HUES64 (cell line): Measurements from ENCODE around the gene STAP1.

Experiments used
- H3K27ac ChIP-seq: 2 replicates; pipeline ENCODE4 v1.7.0; 2013; ENCODE audit warnings: low read depth, low read length, inconsistent platforms
- H3K27me3 ChIP-seq: 2 replicates; pipeline ENCODE4 v1.6.1; 2013; ENCODE audit warnings: mild to moderate bottlenecking, low read length; ENCODE audit not compliant: insufficient read depth
- H3K36me3 ChIP-seq: 2 replicates; pipeline ENCODE4 v1.6.1; 2013; ENCODE audit warnings: mild to moderate bottlenecking, low read length; ENCODE audit not compliant: insufficient read depth
- H3K4me1 ChIP-seq: 2 replicates; pipeline ENCODE4 v1.6.1; 2013; ENCODE audit warnings: mild to moderate bottlenecking, low read length, moderate library complexity; ENCODE audit not compliant: insufficient read depth
- H3K4me3 ChIP-seq: 2 replicates; pipeline ENCODE4 v1.5.1; 2013; ENCODE audit warnings: mild to moderate bottlenecking, low read length, moderate library complexity
- H3K9ac ChIP-seq: 2 replicates; pipeline ENCODE4 v1.6.1; 2013; ENCODE audit warnings: mild to moderate bottlenecking, low read depth, low read length
- H3K9me3 ChIP-seq: 2 replicates; pipeline ENCODE4 v1.6.1; 2013; ENCODE audit warnings: low read depth, low read length; ENCODE audit not compliant: insufficient read depth
- WGBS: fragments of 150-250, 120-280 bp; methylation state at CpG from one replicate; pipeline ENCODE4 v1.1.7; 2013; ENCODE audit warnings: missing lambda C conversion rate; 5-methylcytosine and 5-hydroxymethylcytosine counted together

STAP1 gene

DNA sequence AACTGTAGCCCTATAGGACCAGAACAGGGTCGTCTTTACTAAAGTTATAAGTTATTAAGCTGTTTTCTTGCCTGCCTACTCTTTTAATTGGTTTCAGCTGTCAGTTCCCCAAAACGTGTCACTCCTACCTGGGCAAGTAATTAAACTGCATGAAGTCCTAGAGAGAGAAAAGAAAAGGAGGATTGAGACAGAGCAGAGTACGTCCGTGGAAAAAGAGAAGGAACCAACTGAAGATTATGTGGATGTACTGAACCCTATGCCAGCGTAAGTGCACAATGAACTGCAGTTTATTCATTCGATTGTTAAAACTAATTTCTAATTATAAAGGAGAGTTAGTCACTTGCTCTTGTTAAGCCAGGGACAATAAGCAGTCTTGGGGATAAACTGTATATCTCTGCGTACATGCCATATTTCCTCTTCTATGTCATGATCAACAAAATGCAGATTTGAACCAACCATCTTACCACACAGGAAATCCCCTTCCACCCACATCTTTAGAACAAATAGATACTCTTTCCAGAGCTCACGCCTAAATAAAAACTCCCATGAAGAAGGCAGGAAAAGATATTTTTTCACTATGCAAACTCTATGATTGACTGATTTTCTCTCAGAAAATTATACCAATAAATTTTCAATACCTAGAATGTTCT lies 22.8 kb downstream of the STAP1 start:
- Histone ChIP-seq H3K9ac (no peak overlapping the region), H3K9me3 (no peaks in the 10 kb centered on the region), H3K27ac (no peak overlapping the region), H3K4me3 (no peak overlapping the region), H3K4me1 (no peaks in the 10 kb centered on the region), H3K36me3 (no peaks in the 10 kb centered on the region), H3K27me3 (no peaks in the 10 kb centered on the region)
- WGBS, result 89% methylated on average over 8 of the region's 8 CpGs

DNA sequence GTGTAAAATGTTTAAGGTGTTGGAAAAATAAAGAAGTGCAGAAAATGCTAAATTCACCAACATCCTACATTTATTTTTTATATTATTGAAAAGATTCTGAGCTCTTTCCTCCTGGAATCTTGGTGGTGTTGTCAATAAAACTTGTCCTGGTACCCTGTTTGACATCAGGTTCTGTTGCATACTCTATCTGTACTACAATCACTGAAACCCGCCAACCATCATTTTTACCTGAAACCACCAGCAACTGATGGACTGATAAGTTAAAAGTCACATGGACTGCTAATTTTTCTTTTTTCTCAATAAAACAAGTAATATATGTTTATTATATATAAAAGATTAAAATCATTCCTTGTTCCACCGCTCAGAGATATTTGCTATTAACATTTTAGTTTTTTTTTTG lies 23.4 kb downstream of the STAP1 start:
- Histone ChIP-seq H3K4me1 (no peaks in the 10 kb centered on the region), H3K27me3 (no peaks in the 10 kb centered on the region), H3K9ac (no peak overlapping the region), H3K4me3 (no peak overlapping the region), H3K9me3 (no peaks in the 10 kb centered on the region), H3K27ac (no peak overlapping the region), H3K36me3 (no peaks in the 10 kb centered on the region)
- 100% methylated on average over 1 of the region's 2 CpGs for WGBS

DNA sequence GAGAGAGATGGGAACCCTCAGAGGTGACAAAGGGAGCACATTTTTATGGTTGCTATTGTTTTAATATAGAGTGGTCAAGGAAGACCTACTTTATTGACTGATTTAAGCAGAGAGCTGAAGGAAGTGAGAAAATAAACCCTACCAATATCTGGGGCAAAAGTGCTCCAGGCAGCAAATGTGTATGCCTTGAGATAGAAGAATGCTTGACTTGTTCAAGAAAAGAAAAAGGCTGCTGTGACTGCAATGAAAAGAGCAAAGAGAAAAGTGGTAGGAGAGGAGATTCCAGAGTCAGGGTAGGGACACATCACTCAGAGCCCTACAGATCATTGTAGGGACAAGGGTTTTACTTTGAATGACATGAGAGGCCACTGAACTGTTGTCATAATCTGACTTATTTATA lies 26.0 kb downstream of the STAP1 start:
- Histone ChIP-seq H3K9me3 (no peaks in the 10 kb centered on the region), H3K36me3 (no peaks in the 10 kb centered on the region), H3K27me3 (no peaks in the 10 kb centered on the region), H3K4me1 (no peaks in the 10 kb centered on the region), H3K27ac (no peak overlapping the region), H3K4me3 (no peak overlapping the region), H3K9ac (no peak overlapping the region)

DNA sequence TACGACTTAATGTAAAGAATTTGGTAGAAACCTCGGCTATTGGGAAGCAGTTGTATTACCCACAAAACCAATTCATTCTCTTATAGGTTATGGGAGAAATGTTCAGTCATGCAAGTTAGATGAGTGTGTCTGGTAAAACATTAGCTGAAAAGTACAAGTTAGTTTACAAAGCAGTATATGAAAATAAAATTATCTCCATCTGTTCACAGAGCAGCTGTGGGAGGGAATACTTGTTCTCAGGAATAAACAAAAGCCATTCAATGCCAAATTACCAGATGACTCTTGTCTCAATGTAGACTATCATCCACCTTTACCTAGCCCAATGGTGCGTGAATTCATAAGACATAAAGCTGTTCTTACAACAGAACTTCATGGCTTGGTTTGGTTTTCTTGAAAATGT lies 28.6 kb downstream of the STAP1 start:
- no peak overlapping the region for H3K27ac ChIP-seq
- H3K27me3 ChIP-seq, result no peaks in the 10 kb centered on the region
- no peak overlapping the region for H3K4me3 ChIP-seq
- no peak overlapping the region for H3K9ac ChIP-seq
- no peaks in the 10 kb centered on the region for H3K4me1 ChIP-seq
- no peaks in the 10 kb centered on the region for H3K9me3 ChIP-seq
- WGBS, result 92% methylated on average over 3 of the region's 3 CpGs
- no peaks in the 10 kb centered on the region for H3K36me3 ChIP-seq

DNA sequence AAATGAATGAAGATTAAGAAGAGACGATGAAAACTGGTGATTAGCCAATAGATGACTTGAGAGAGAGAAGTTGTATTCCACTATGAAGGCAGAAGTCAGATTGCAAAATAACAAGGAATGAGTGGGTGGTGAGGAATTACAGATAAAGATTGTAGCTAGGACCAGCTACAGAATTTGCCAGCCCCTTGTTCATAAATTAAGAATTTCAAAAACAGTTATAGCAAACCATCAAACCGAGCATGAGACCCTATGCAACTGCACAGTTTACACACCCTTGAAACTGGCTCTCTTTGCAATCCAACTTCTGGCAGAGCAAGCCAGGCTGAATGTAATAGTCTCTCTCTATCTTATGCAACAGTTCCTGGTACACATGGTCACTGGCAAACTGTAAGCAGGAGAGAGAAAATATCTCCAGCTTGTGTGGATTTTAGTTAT lies 35.2 kb downstream of the STAP1 start:
- no peak overlapping the region for H3K4me3 ChIP-seq
- no peak overlapping the region for H3K9ac ChIP-seq
- H3K9me3 ChIP-seq, result peaks cover 15% of the 10 kb centered on the region
- H3K36me3 ChIP-seq, result no peaks in the 10 kb centered on the region
- no peaks in the 10 kb centered on the region for H3K27me3 ChIP-seq
- 90% methylated on average over 2 of the region's 2 CpGs for WGBS
- H3K4me1 ChIP-seq, result no peaks in the 10 kb centered on the region
- no peak overlapping the region for H3K27ac ChIP-seq

DNA sequence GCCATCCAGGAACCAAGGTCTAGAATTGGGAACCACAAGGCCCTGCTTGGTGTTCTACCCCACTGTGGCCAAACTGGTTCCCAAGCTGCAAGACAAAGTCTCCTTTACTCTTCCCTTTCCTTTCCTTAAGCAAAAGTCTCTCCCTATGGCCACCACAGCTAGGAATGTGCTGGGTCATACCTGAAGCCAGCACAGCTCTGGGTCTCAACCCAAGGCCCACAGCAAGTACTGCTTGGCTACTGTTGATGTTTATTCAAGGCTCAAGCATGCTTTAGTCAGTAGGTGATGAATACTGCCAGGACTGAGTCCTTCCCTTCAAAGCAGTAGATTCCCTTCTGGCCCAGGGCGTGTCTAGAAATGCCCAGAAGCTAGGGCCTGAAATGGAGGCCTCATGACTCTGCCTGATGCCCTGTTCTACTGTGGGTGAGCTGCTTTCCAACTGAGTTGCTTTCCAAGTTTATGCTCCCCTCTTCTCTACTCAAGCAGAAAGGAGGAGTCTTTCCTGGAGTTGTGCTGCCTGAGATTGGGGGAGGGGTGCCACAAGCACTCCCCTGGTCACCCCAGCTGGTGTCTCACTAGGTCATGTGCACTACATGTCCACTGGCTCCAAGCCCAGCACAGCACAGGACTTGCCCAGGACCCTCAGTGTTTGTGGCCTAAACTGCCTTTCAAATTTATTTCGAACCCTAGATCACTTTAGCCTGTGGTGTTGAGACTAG lies 44.9 kb downstream of the STAP1 start:
- 95% methylated on average over 2 of the region's 2 CpGs for WGBS
- Histone ChIP-seq H3K9me3 (no peaks in the 10 kb centered on the region), H3K9ac (no peak overlapping the region), H3K36me3 (no peaks in the 10 kb centered on the region), H3K27ac (no peak overlapping the region), H3K27me3 (no peaks in the 10 kb centered on the region), H3K4me3 (no peak overlapping the region), H3K4me1 (no peaks in the 10 kb centered on the region)

DNA sequence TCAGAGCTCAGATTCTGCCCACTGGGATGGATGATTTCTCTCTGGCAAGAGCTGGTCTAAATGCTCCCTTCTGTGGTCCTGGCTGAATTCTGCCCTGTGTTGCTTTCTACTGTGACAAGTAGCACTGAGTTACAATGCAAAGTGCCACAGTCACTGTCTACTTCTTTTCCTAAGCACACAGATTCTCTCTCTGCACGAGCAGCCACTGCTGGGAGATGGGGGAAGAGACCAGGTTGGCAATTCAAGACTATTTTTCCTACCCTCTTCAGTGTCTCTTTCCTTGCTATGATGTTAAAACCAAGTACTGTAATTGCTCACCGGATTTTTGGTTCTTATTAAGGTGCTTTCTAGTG lies 45.5 kb downstream of the STAP1 start:
- H3K36me3 ChIP-seq, result no peaks in the 10 kb centered on the region
- no peak overlapping the region for H3K4me3 ChIP-seq
- no peak overlapping the region for H3K9ac ChIP-seq
- H3K27me3 ChIP-seq, result no peaks in the 10 kb centered on the region
- no peaks in the 10 kb centered on the region for H3K4me1 ChIP-seq
- H3K27ac ChIP-seq, result no peak overlapping the region
- 93% methylated on average over 2 of the region's 2 CpGs for WGBS
- H3K9me3 ChIP-seq, result no peaks in the 10 kb centered on the region

DNA sequence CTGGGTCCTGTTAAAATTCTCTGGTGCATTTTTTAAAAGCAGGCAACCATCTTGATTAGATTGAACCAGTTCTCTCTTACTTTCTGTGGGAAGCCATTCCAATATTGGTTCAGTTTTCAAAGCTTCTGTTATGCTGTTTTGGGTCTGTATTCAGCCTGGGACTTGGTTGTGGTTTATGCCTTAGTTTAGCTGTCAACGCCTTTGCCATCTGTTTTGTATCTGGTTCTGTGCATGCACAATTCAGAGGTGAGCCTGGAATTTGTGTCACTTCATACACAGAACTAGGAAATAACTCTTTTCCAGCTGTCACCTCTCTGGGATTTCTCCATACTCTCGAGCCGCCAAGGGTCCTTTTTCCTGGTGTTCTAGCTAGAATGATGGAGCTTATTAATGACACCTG lies 46.2 kb downstream of the STAP1 start:
- Histone ChIP-seq H3K36me3 (no peaks in the 10 kb centered on the region), H3K9ac (no peak overlapping the region), H3K4me3 (no peak overlapping the region), H3K27ac (no peak overlapping the region), H3K27me3 (no peaks in the 10 kb centered on the region), H3K4me1 (no peaks in the 10 kb centered on the region), H3K9me3 (no peaks in the 10 kb centered on the region)
- 94% methylated on average over 3 of the region's 3 CpGs for WGBS

DNA sequence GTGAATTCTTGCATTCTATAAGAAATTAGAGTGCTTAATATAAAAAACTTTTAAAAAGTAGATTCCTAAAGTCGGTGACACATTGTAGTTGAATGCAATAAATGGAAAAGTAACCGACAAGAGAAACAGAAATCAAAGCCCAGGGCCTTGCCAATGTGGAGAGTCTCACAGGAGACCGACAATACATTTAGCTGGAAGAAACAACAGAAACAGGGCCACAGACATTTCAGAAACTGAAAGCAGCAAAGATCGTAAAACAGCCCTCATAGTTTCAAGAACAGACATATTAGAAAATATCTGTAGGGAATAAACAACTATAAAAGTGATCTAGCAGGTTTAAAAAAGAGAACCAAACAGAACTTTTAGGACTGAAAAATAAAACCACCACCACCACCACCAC lies 49.5 kb downstream of the STAP1 start:
- 96% methylated on average over 3 of the region's 4 CpGs for WGBS
- H3K4me1 ChIP-seq, result no peaks in the 10 kb centered on the region
- H3K9ac ChIP-seq, result no peak overlapping the region
- no peaks in the 10 kb centered on the region for H3K36me3 ChIP-seq
- H3K27me3 ChIP-seq, result no peaks in the 10 kb centered on the region
- no peak overlapping the region for H3K27ac ChIP-seq
- H3K9me3 ChIP-seq, result 0 out of 2 replicates have a peak, but pooled peaks cover 3% of the 10 kb centered on the region
- no peak overlapping the region for H3K4me3 ChIP-seq

DNA sequence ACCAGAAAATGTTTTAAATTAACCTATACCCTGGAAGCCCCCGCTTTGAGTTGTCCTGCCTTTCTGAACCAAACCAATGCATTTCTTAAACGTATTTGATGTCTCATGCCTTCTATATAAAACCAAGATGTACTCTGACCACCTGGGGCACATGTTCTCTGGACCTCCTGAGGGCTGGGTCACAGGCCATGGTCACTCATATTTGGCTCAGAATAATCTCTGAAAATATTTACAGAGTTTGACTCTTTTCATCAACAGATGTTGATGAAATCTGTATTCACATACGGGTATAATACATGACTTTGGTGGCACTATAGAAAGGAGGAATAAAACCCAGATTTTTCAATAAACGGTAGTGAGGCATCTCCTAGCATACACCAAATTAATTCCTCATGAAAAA lies 55.7 kb downstream of the STAP1 start:
- Histone ChIP-seq H3K9me3 (0 out of 2 replicates have a peak, but pooled peaks cover 3% of the 10 kb centered on the region), H3K4me3 (no peak overlapping the region), H3K27ac (no peak overlapping the region), H3K27me3 (no peaks in the 10 kb centered on the region), H3K4me1 (no peaks in the 10 kb centered on the region), H3K36me3 (peaks cover 46% of the 10 kb centered on the region), H3K9ac (no peak overlapping the region)
- WGBS, result 89% methylated on average over 3 of the region's 4 CpGs

DNA sequence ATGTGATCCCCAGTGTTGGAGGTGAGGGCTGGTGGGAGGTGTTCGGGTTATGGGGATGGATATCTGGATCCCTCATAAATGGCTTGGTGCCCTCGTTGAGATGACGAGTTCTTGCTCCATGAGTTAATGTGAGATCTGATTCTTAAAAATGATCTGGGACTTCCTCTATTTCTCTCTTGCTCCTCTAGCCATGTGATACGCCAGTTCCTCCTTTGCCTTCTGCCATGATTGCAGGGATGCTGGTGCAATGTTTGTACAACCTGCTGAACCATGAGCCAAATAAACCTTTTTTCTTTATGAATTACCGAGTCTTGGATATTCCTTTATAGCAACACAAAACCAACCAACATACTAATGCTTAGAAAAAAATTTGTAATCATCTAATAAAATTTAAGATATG lies 56.6 kb downstream of the STAP1 start:
- WGBS, result 95% methylated on average over 5 of the region's 5 CpGs
- H3K27me3 ChIP-seq, result no peaks in the 10 kb centered on the region
- no peak overlapping the region for H3K4me3 ChIP-seq
- H3K9me3 ChIP-seq, result no peaks in the 10 kb centered on the region
- no peaks in the 10 kb centered on the region for H3K4me1 ChIP-seq
- H3K9ac ChIP-seq, result no peak overlapping the region
- H3K27ac ChIP-seq, result no peak overlapping the region
- peaks cover 56% of the 10 kb centered on the region for H3K36me3 ChIP-seq

DNA sequence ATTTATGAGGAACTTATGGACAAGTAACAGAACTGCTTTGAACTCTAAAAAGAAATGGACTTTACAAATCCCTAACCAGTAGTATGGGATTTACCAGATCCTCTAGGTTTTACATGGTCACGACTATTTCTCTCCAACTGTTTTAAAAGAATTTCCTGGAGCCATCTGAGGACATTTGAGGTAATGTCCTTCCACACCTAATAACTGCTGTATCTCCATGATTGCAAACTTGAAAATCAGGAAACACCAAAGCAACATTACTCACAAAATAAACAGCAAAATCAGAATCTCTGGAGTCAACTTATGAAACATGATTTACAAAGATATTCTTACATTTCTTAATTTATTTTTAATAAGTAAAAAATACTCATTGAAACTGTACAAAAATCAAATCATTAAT lies 58.0 kb downstream of the STAP1 start:
- 97% methylated on average over 1 of the region's 1 CpG for WGBS
- Histone ChIP-seq H3K36me3 (peaks cover 69% of the 10 kb centered on the region), H3K9ac (no peak overlapping the region), H3K4me3 (no peak overlapping the region), H3K27me3 (no peaks in the 10 kb centered on the region), H3K4me1 (no peaks in the 10 kb centered on the region), H3K27ac (no peak overlapping the region), H3K9me3 (no peaks in the 10 kb centered on the region)
